ENCODE measurements around the gene FAM163B.

FAM163B gene

DNA sequence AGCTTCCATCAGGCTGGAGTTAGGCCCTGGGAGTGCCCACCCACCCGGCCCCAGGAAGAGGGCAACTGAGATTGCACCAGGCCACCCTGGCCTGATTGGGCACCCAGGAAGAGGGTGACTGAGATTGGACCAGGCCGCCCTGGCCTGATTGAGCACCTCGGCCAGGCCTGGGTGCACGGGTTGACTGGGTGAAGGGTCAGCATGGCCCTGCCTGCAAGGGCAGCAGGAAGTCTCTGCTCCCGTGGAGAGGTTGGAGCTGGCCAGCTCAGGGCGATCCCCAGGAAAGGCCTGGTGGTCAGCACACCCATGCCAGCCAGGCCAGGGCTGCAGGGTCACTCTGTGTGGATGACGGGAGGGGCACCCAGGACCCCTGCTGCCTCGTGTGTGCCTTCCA is 62.9 kb downstream of the FAM163B start:
- Histone ChIP-seq H3K4me1 (ENCODE audit: control insufficient read depth, insufficient read depth, low read length) (no peaks in the 10 kb centered on the region), H3K27me3 (ENCODE audit: control insufficient read depth, insufficient read depth, low read length) (no peaks in the 10 kb centered on the region), H3K9ac (ENCODE audit: low read length) (no peak overlapping the region), H3K36me3 (ENCODE audit: control insufficient read depth, insufficient read depth, low read length) (no peaks in the 10 kb centered on the region), H3K27ac (ENCODE audit: low read depth, low read length) (no peak overlapping the region), H3K4me3 (ENCODE audit: low read length) (no peak overlapping the region)

DNA sequence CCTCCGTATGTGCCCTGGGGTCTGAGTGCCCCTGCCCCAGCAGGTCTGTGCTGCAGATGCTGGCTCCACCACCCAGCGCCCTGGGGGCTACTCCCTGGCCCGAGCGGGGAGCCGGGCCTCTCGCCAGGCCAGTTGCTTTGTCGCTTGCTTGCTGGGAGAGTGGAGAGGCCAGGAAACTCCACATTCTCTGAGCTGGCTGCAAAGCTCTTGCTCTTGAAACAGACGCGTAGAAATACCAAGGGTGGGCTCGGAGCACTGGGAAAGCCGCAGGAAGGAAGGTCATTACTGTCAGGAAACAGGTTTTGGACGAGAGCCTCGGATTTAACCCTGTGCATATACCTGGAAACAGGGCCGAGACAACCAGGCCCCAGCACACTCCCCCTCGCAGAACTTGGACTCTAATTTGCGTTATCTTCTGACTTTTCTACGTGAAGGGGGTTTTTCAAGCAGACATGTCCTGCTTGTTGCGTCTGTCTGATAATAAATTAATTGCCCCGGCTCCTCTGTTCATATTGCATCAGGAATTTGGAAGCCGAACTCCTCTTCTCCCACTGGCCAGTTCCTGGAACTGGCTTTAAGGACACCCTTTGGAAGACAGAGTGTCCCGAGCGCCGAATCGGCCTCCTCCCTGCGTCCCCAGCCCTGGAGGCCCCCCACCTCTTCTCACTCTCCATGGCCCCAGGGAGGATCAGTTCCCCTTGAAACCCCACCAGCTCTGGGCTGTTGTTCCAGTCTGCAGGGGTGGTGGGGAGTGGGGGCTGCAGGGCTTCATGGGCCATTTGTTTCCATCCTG is 63.5 kb downstream of the FAM163B start:
- H3K27me3 ChIP-seq (ENCODE audit: control insufficient read depth, insufficient read depth, low read length) = no peaks in the 10 kb centered on the region
- H3K4me1 ChIP-seq (ENCODE audit: control insufficient read depth, insufficient read depth, low read length) = no peaks in the 10 kb centered on the region
- no peak overlapping the region for H3K27ac ChIP-seq (ENCODE audit: low read depth, low read length)
- no peak overlapping the region for H3K4me3 ChIP-seq (ENCODE audit: low read length)
- no peak overlapping the region for H3K9ac ChIP-seq (ENCODE audit: low read length)
- no peaks in the 10 kb centered on the region for H3K36me3 ChIP-seq (ENCODE audit: control insufficient read depth, insufficient read depth, low read length)

DNA sequence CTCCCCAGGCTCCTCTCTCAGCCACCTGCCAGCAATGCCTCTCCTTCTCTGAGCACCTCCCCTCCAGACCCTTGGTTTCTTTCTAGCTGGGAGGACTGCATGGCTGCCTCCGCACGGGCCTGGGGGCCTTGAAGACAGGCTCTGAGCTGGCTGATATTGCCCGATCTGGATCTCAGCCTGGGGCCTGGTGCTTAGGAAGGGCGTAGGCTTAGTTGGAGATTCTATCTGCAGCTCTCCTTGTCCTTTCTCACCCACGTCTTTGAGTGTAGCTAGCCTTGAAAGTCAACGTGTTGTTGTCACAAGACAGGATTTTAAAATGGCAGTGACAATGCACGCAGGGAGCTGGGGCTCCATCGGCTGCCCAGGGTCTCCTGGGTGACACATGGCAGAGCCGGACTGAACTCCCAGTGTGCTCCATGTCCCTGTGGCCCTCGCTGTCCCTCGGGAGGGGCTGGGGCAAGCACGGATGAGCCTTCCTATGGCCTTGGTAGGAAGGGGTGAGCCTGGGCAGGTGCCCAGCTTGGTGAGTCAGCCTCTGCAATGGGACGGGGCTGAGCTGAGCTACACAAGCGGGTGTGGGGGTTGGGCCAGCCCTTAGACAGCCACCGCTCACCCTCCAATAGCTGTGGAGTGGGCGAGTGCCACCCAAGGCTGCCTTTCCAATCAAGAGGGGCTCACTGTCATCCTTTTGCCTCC is 65.3 kb downstream of the FAM163B start:
- Histone ChIP-seq H3K9ac (ENCODE audit: low read length) (no peak overlapping the region), H3K27ac (ENCODE audit: low read depth, low read length) (no peak overlapping the region), H3K36me3 (ENCODE audit: control insufficient read depth, insufficient read depth, low read length) (no peaks in the 10 kb centered on the region), H3K27me3 (ENCODE audit: control insufficient read depth, insufficient read depth, low read length) (no peaks in the 10 kb centered on the region), H3K4me1 (ENCODE audit: control insufficient read depth, insufficient read depth, low read length) (no peaks in the 10 kb centered on the region), H3K4me3 (ENCODE audit: low read length) (no peak overlapping the region)

DNA sequence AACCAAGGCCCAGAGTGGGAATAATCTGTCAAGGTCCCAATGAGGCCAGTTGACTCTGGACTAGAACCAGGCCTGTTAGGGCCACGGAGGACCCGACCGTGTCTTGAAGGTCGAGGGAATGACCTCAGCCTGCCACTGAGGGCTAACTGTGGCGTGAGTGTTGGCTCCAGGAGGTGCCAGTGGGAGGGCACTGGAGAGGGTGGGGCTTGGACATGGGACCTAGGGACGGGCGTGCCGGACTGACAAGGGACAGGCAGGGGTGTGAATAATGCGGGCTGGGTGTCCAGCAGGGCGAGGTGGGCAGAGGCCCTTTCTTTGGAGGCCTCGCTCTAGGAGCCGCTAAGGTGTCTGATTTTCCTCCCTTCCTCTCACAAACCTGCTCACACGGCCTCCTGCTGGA is 67.2 kb downstream of the FAM163B start:
- no peaks in the 10 kb centered on the region for H3K27me3 ChIP-seq (ENCODE audit: control insufficient read depth, insufficient read depth, low read length)
- no peak overlapping the region for H3K27ac ChIP-seq (ENCODE audit: low read depth, low read length)

DNA sequence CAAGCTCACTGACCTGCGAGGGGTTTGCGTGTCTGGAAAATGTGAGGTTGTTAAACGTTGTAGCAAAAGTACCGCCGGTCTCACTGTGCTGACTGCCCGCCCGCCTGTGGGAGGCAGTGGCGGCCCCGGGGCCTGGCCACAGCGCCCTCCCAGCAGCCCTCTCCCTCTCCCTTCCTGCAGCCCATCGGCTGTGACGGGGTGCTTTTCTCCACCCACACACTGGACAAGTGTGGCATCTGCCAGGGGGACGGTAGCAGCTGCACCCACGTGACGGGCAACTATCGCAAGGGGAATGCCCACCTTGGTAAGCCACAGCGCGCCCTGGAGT is 68.5 kb downstream of the FAM163B start:
- no peaks in the 10 kb centered on the region for H3K4me1 ChIP-seq (ENCODE audit: control insufficient read depth, insufficient read depth, low read length)
- no peak overlapping the region for H3K9ac ChIP-seq (ENCODE audit: low read length)
- H3K27ac ChIP-seq (ENCODE audit: low read depth, low read length) = no peak overlapping the region
- H3K36me3 ChIP-seq (ENCODE audit: control insufficient read depth, insufficient read depth, low read length) = no peaks in the 10 kb centered on the region
- H3K27me3 ChIP-seq (ENCODE audit: control insufficient read depth, insufficient read depth, low read length) = no peaks in the 10 kb centered on the region
- no peak overlapping the region for H3K4me3 ChIP-seq (ENCODE audit: low read length)

More for the DNA sequence above, 67.2 kb downstream of the FAM163B start:
- Histone ChIP-seq H3K4me1 (ENCODE audit: control insufficient read depth, insufficient read depth, low read length) (no peaks in the 10 kb centered on the region), H3K4me3 (ENCODE audit: low read length) (no peak overlapping the region), H3K36me3 (ENCODE audit: control insufficient read depth, insufficient read depth, low read length) (no peaks in the 10 kb centered on the region), H3K9ac (ENCODE audit: low read length) (no peak overlapping the region)

DNA sequence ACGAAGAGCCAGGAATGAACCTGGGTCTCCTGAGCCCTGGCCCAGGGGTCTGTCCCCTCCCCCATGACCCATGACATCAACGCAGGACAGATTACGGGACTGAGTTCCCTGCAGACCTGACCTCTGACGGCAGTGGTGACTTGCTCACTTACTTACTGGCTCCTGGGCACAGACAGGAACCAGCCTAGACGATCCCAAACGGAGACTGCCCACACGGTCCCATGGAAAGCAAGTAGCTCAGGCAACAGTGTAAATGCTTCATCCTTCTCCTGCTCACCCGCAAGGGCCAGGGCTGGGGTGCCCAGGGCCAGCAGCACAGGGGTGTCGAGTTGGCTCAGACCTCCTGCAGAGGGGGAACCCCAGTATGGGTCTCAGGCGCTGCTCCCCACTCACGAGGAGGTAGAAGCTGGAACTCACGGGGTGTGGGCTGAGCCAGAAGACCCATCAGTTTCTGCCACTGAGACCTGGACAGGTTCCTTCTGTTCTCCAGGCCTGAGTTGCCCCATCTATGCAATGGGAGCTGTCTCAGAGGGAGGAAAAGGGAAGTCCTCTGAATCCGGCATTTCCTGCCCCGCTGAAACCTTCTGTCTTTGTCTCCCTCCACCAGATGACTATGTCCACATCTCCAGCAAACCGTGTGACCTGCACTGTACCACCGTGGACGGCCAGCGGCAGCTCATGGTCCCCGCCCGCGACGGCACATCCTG is 69.0 kb downstream of the FAM163B start:
- H3K4me3 ChIP-seq (ENCODE audit: low read length) = peak overlapping the region; percentile 47
- H3K27me3 ChIP-seq (ENCODE audit: control insufficient read depth, insufficient read depth, low read length) = no peaks in the 10 kb centered on the region
- H3K27ac ChIP-seq (ENCODE audit: low read depth, low read length) = no peak overlapping the region
- no peaks in the 10 kb centered on the region for H3K36me3 ChIP-seq (ENCODE audit: control insufficient read depth, insufficient read depth, low read length)
- no peaks in the 10 kb centered on the region for H3K4me1 ChIP-seq (ENCODE audit: control insufficient read depth, insufficient read depth, low read length)
- no peak overlapping the region for H3K9ac ChIP-seq (ENCODE audit: low read length)

DNA sequence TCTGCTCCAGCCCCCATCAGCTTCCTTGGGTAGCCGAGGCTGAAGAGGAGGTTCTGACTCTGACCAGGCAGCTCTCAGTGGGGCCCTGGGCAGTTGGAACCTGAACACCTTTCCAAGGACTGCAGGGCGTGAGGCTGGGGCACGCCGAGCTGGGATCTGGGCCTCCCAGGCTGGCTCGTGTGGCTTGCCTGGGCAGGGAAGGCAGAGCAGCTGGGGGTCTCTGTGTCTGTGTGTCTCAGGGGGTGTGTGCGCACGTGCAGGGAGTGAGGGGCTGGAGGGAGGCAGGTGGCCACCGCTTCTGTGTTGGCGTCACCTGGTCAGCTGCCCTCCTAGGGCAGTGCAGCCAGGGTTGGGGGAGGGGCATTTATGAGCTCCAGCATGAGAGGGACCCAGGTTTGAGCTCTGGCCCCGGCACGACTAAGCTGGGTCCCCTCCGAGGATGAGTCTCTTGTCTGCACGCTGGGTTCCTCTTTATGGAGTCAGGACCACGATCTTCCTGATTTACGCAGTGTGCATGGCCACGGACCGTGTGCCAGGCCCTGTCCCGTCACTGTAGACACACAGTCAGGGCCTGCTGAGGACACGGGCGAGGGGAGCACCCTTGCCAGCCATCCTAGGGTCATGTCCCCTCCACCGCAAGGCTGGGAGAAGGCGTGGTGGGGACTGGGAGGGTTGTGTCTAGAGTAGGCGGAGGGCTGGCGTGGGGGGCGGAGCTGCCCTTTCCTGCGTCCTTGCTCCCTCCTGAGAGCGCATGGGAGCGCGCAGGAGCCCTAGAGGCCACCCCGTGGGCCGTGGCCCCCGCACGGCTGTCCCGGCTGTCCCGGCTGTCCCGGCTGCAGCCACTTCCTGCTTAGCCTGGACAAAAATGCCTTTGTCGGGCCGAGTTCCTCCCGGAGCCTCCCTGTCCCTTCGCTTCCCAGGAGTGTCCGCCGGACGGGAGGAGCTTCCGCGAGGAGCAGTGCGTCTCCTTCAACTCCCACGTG is 70.0 kb downstream of the FAM163B start:
- peak overlapping the region; percentile 47 for H3K4me3 ChIP-seq (ENCODE audit: low read length)
- no peaks in the 10 kb centered on the region for H3K27me3 ChIP-seq (ENCODE audit: control insufficient read depth, insufficient read depth, low read length)
- no peaks in the 10 kb centered on the region for H3K36me3 ChIP-seq (ENCODE audit: control insufficient read depth, insufficient read depth, low read length)
- H3K4me1 ChIP-seq (ENCODE audit: control insufficient read depth, insufficient read depth, low read length) = no peaks in the 10 kb centered on the region
- no peak overlapping the region for H3K27ac ChIP-seq (ENCODE audit: low read depth, low read length)
- no peak overlapping the region for H3K9ac ChIP-seq (ENCODE audit: low read length)

DNA sequence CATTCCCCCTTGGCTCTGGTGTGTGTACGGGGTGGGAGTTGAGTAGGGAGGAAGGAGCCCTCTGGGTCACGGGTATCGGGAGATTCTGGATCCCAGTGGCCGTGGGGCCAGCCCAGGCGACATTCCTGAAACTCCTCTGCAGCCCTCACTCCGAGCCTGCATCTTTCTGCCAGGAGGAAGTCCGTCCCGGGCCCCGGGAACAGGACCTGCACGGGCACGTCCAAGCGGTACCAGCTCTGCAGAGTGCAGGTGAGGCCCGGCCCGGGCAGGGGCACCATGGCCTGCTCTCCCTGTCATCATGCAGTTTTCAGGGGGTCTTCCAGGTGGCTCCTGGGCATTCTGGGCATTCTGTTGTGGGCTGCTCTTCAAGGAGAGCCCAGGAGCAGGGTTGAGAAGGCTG is 71.0 kb downstream of the FAM163B start:
- Histone ChIP-seq H3K4me1 (ENCODE audit: control insufficient read depth, insufficient read depth, low read length) (no peaks in the 10 kb centered on the region), H3K27ac (ENCODE audit: low read depth, low read length) (no peak overlapping the region), H3K9ac (ENCODE audit: low read length) (no peak overlapping the region), H3K27me3 (ENCODE audit: control insufficient read depth, insufficient read depth, low read length) (no peaks in the 10 kb centered on the region), H3K4me3 (ENCODE audit: low read length) (no peak overlapping the region), H3K36me3 (ENCODE audit: control insufficient read depth, insufficient read depth, low read length) (no peaks in the 10 kb centered on the region)

DNA sequence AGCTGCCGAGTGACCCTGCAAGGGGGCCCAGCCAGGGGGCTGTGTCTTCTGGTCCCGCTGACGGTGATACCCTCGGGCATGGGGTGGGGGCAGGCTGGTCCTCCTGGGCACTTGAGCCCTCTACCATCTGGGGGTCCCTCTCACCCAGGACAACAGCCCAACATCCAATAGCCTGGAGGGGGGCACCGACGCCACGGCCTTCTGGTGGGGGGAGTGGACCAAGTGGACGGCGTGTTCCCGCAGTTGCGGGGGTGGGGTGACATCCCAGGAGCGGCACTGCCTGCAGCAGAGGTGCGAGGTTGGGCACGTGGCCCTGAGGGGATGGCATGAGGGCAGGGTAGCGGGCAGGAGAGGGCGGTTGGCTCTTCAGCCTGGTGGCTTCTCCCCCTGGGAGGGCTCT is 71.9 kb downstream of the FAM163B start:
- H3K4me1 ChIP-seq (ENCODE audit: control insufficient read depth, insufficient read depth, low read length) = no peaks in the 10 kb centered on the region
- H3K36me3 ChIP-seq (ENCODE audit: control insufficient read depth, insufficient read depth, low read length) = no peaks in the 10 kb centered on the region
- H3K9ac ChIP-seq (ENCODE audit: low read length) = no peak overlapping the region
- no peak overlapping the region for H3K4me3 ChIP-seq (ENCODE audit: low read length)
- no peak overlapping the region for H3K27ac ChIP-seq (ENCODE audit: low read depth, low read length)
- no peaks in the 10 kb centered on the region for H3K27me3 ChIP-seq (ENCODE audit: control insufficient read depth, insufficient read depth, low read length)

DNA sequence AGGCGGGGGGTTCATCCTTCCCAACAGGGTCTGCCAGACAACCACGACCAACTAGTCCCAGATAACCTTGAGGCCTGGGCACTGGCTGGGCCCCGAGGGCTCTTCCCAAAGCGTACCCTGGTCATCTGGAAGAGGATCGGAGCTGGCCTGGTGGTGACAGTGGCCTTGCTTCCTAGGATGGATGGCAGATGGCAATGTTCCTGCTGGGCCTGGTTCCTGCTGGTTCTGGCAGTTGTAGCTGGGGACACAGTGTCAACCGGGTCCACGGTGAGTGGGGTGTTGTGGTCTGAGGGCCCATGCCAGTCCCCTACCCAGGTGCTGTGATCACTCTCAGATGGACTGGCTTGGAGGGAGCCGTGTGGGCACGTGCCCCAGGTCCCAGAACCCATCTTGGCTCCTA is 72.7 kb downstream of the FAM163B start:
- H3K27me3 ChIP-seq (ENCODE audit: control insufficient read depth, insufficient read depth, low read length) = no peaks in the 10 kb centered on the region
- H3K4me1 ChIP-seq (ENCODE audit: control insufficient read depth, insufficient read depth, low read length) = no peaks in the 10 kb centered on the region

DNA sequence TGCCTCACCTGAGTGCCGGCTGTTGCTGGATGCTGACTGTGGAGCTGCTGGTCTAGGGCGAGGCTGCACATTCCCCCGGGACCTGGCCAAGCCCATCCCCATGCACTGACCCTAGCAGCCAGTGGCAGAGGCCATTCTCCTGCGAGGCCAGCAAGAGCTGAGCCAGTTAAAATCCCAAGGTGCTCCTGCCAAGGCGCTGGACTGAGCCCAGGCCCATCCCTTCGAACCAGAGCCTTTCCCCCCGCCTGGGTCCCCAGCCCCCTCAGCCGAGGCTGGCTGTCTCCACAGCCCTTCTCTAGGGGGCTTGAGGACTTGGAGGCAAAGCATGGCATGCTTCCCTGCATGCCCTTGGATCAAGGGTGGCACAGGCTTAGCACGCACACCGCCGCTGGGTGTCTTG is 73.1 kb downstream of the FAM163B start:
- H3K4me3 ChIP-seq (ENCODE audit: low read length) = no peak overlapping the region
- H3K27ac ChIP-seq (ENCODE audit: low read depth, low read length) = no peak overlapping the region
- H3K36me3 ChIP-seq (ENCODE audit: control insufficient read depth, insufficient read depth, low read length) = no peaks in the 10 kb centered on the region
- no peaks in the 10 kb centered on the region for H3K4me1 ChIP-seq (ENCODE audit: control insufficient read depth, insufficient read depth, low read length)
- H3K9ac ChIP-seq (ENCODE audit: low read length) = no peak overlapping the region
- H3K27me3 ChIP-seq (ENCODE audit: control insufficient read depth, insufficient read depth, low read length) = no peaks in the 10 kb centered on the region

More for the DNA sequence above, 72.7 kb downstream of the FAM163B start:
- Histone ChIP-seq H3K27ac (ENCODE audit: low read depth, low read length) (no peak overlapping the region), H3K36me3 (ENCODE audit: control insufficient read depth, insufficient read depth, low read length) (no peaks in the 10 kb centered on the region), H3K9ac (ENCODE audit: low read length) (no peak overlapping the region), H3K4me3 (ENCODE audit: low read length) (no peak overlapping the region)
